ENCODE results near the gene EHBP1L1. TPM values are rescaled to one million over a fixed set of nuclear protein-coding genes. Genes with fewer than 3 reads are reported as not detected.
A peak's percentile ranks its signal among the peaks of the same experiment; 100 is the strongest.

The EHBP1L1 gene
- total RNA-seq, 2 donors from 2014 or later: 6.2 to 9.8 TPM

GRCh38 chr11:65551572-65552387 lies 24.1 kb upstream of the EHBP1L1 start:
- H3K36me3 Mint-ChIP-seq (ENCODE audit: low read depth): no peaks in the 10 kb centered on the region
- peaks cover 19% of the 10 kb centered on the region for H3K4me1 Mint-ChIP-seq
- H3K27ac Mint-ChIP-seq: no peak overlapping the region
- Histone ChIP-seq H3K9me3 (ENCODE audit: control insufficient read depth, low read length) (no peaks in the 10 kb centered on the region), H3K27me3 (ENCODE audit: control insufficient read depth, insufficient read depth, low read length, poor library complexity, severe bottlenecking) (peaks cover 40% of the 10 kb centered on the region), H3K4me3 (ENCODE audit: low read length) (no peak overlapping the region), H3K27ac (ENCODE audit: low read depth, low read length) (no peak overlapping the region), H3K9ac (ENCODE audit: extremely low read depth, low read length, poor library complexity, severe bottlenecking) (no peak overlapping the region), H3K36me3 (ENCODE audit: control insufficient read depth, insufficient read depth, low read length) (no peaks in the 10 kb centered on the region), H3K4me1 (ENCODE audit: control insufficient read depth, insufficient read depth, low read length) (peaks cover 3% of the 10 kb centered on the region)
- peak; percentile 92 for DNase-seq
- TF ChIP-seq CTCF (conservative IDR thresholded peaks at IDR 0.05): peak; percentile 80
- H3K4me3 Mint-ChIP-seq: peak overlapping the region; percentile 37
- no peaks in the 10 kb centered on the region for H3K9me3 Mint-ChIP-seq
- 68 to 70% methylated on average over 16 to 17 of the region's 17 CpGs for WGBS, 2 experiments (ENCODE audit: insufficient coverage in 1 of 2, insufficient read length in 1 of 2)
- peaks cover 82% of the 10 kb centered on the region for H3K27me3 Mint-ChIP-seq (ENCODE audit: insufficient read depth)

- Mint-ChIP-seq H3K4me1 (peaks cover 24% of the 10 kb centered on the region), H3K36me3 (ENCODE audit: low read depth) (no peaks in the 10 kb centered on the region), H3K27me3 (ENCODE audit: insufficient read depth) (peaks cover 80% of the 10 kb centered on the region), H3K27ac (no peak overlapping the region), H3K9me3 (no peaks in the 10 kb centered on the region), H3K4me3 (no peak overlapping the region)
- no peak for TF ChIP-seq CTCF (conservative IDR thresholded peaks at IDR 0.05)
- peak; percentile 65 for DNase-seq
- no peaks in the 10 kb centered on the region for H3K9me3 ChIP-seq (ENCODE audit: control insufficient read depth, low read length)
- 85 to 86% methylated on average over 5 to 9 of the region's 9 CpGs for WGBS, 2 experiments (ENCODE audit: insufficient coverage in 1 of 2, insufficient read length in 1 of 2)
- H3K27ac ChIP-seq (ENCODE audit: low read depth, low read length): no peak overlapping the region
- H3K4me1 ChIP-seq (ENCODE audit: control insufficient read depth, insufficient read depth, low read length): peaks cover 3% of the 10 kb centered on the region
- no peak overlapping the region for H3K4me3 ChIP-seq (ENCODE audit: low read length)
- H3K27me3 ChIP-seq (ENCODE audit: control insufficient read depth, insufficient read depth, low read length, poor library complexity, severe bottlenecking): peaks cover 33% of the 10 kb centered on the region
- no peak overlapping the region for H3K9ac ChIP-seq (ENCODE audit: extremely low read depth, low read length, poor library complexity, severe bottlenecking)
- H3K36me3 ChIP-seq (ENCODE audit: control insufficient read depth, insufficient read depth, low read length): no peaks in the 10 kb centered on the region
Measured at GRCh38 chr11:65552388-65552951, 23.4 kb upstream of the EHBP1L1 start.

DNA sequence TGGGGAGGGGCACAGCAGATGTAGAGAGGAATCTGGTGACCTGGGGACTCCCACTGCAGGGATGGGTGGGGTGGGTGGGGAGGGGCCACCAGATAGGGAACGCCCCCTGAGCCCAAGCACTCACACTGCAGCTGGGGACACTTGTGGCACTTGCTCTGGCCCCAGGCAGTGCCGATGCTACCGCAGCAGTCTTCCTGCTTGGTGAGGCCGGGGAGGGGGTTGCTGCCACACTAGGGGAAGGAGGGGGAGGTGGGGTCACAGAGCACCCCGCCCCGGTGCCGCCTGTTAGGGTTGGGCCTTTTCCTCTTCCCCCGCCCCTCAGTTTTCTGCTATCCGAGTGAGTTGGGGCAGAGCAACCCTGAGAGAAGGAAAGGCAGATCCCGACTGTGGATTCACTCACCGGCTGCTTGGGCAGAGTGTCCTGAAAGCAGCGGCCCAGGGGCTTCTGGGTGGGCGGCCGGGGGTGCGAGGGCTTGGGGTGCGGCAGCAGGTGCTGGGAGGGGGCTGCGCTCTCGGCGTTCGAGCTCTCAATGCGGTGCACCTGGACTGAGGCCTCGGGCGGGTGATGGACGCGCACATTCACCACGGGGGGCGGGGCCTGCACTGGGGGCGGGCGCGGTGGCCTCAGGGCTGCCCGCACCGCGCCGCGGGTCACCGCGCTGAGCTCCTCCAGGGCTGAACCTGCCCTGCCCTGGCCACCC lies 22.4 kb upstream of the EHBP1L1 start:
- no peaks in the 10 kb centered on the region for H3K9me3 ChIP-seq (ENCODE audit: control insufficient read depth, low read length)
- H3K4me3 Mint-ChIP-seq: peak overlapping the region; percentile 43
- H3K27ac ChIP-seq (ENCODE audit: low read depth, low read length): no peak overlapping the region
- WGBS, 2 experiments (ENCODE audit: insufficient coverage in 1 of 2, insufficient read length in 1 of 2): 34 to 38% methylated on average over 24 to 37 of the region's 37 CpGs
- peaks cover 24% of the 10 kb centered on the region for H3K4me1 Mint-ChIP-seq
- peak; percentile 89 for DNase-seq
- H3K36me3 Mint-ChIP-seq (ENCODE audit: low read depth): no peaks in the 10 kb centered on the region
- H3K4me3 ChIP-seq (ENCODE audit: low read length): no peak overlapping the region
- peaks cover 71% of the 10 kb centered on the region for H3K27me3 Mint-ChIP-seq (ENCODE audit: insufficient read depth)
- H3K4me1 ChIP-seq (ENCODE audit: control insufficient read depth, insufficient read depth, low read length): peaks cover 3% of the 10 kb centered on the region
- H3K27ac Mint-ChIP-seq: no peak overlapping the region
- H3K36me3 ChIP-seq (ENCODE audit: control insufficient read depth, insufficient read depth, low read length): no peaks in the 10 kb centered on the region
- no peak for TF ChIP-seq CTCF (conservative IDR thresholded peaks at IDR 0.05)
- H3K9ac ChIP-seq (ENCODE audit: extremely low read depth, low read length, poor library complexity, severe bottlenecking): no peak overlapping the region
- no peaks in the 10 kb centered on the region for H3K9me3 Mint-ChIP-seq
- H3K27me3 ChIP-seq (ENCODE audit: control insufficient read depth, insufficient read depth, low read length, poor library complexity, severe bottlenecking): peaks cover 23% of the 10 kb centered on the region
